ENCODE data around the gene SORCS2.

- TF ChIP-seq ZNF30 (CRISPR knock-in tag; IDR thresholded peaks at IDR 0.05) (no peak), NFE2L1 (CRISPR knock-in tag; IDR thresholded peaks at IDR 0.05; ENCODE audit: borderline replicate concordance) (no peak), RELA (CRISPR knock-in tag; IDR thresholded peaks at IDR 0.05) (no peak), EP300 (IDR thresholded peaks at IDR 0.05; ENCODE audit: low read depth in 2 of 2, low read length in 2 of 2) (no peak), EP300 (CRISPR knock-in tag; IDR thresholded peaks at IDR 0.05; ENCODE audit: borderline replicate concordance) (no peak), ZNF33B (CRISPR knock-in tag; IDR thresholded peaks at IDR 0.05) (no peak), RARA (CRISPR knock-in tag; IDR thresholded peaks at IDR 0.05) (no peak)
These were observed 9.2 kb upstream of the SORCS2 start for GRCh38 chr4:7183161-7183560.
